IMR-90 (cell line): ENCODE measurements around the gene MRM2. TPM values are rescaled to one million over a fixed set of nuclear protein-coding genes. Genes with fewer than 3 reads are reported as not detected.

ENCODE experiments used
- ATAC-seq: fragments of 200-7000 bp; cut with Tn5 transposase; 2 replicates; pipeline ENCODE4 v1.9.1; 2020; ENCODE audit warnings: low read depth, mild to moderate bottlenecking, moderate library complexity
- BruUV-seq: library from RNA; stranded (reverse); fragments of 400-500 nt; replicated peaks from 2 replicates; lab custom pipeline; 2021; lab: Mats Ljungman, UMichigan
- CTCF ChIA-PET: fragments of 300-600 bp; formaldehyde crosslinking; extraction: SDS; loops from one replicate; lab custom pipeline; 2021; ENCODE audit warnings: antibody characterized with exemption; lab: Yijun Ruan, JAX
- POLR2A ChIA-PET: fragments of 300-600 bp; sonication (Branson Sonifier 250); formaldehyde crosslinking; loops from one replicate; lab custom pipeline; 2022; ENCODE audit warnings: antibody characterized with exemption; ENCODE audit not compliant: unreplicated experiment; lab: Charles Lee
- DNase-seq: peaks from one replicate; pipeline ENCODE4 v3.0.0; 2013
- H2AFZ ChIP-seq: replicated peaks from 2 replicates; pipeline ENCODE3; 2013; ENCODE audit warnings: low read length, mild to moderate bottlenecking; ENCODE audit not compliant: poor library complexity
- H2AK5ac ChIP-seq: 2 replicates; pipeline ENCODE4 v1.6.1; 2013; ENCODE audit warnings: low read depth, low read length, inconsistent platforms
- H2AK9ac ChIP-seq: replicated peaks from 2 replicates; pipeline ENCODE3; 2013; ENCODE audit warnings: mild to moderate bottlenecking, low read depth, low read length, moderate library complexity; ENCODE audit not compliant: poor library complexity
- H2BK120ac ChIP-seq: 2 replicates; pipeline ENCODE4 v1.6.1; 2013; ENCODE audit warnings: low read depth, low read length, inconsistent platforms
- H2BK15ac ChIP-seq: 3 replicates; pipeline ENCODE4 v1.6.1; 2013; ENCODE audit warnings: low read depth, low read length, inconsistent platforms
- H2BK20ac ChIP-seq: 2 replicates; pipeline ENCODE4 v1.6.1; 2013; ENCODE audit warnings: low read depth, mild to moderate bottlenecking, inconsistent platforms, low read length, moderate library complexity
- H2BK5ac ChIP-seq: 2 replicates; pipeline ENCODE4 v1.6.1; 2013; ENCODE audit warnings: mild to moderate bottlenecking, low read depth, low read length, inconsistent platforms; ENCODE audit not compliant: poor library complexity, severe bottlenecking
- H3K14ac ChIP-seq: replicated peaks from 2 replicates; pipeline ENCODE4 v1.6.1; 2013; ENCODE audit warnings: low read depth, low read length, inconsistent platforms
- H3K18ac ChIP-seq: 2 replicates; pipeline ENCODE4 v1.6.1; 2013; ENCODE audit warnings: low read depth, low read length, control low read depth
- H3K23ac ChIP-seq: 2 replicates; pipeline ENCODE4 v1.6.1; 2013; ENCODE audit warnings: low read depth, low read length, inconsistent platforms
- H3K27ac ChIP-seq: 2 replicates; pipeline ENCODE4 v1.5.1; 2013; ENCODE audit warnings: mild to moderate bottlenecking, control low read depth, low read length; ENCODE audit not compliant: insufficient read depth
- H3K27me3 ChIP-seq: 2 replicates; pipeline ENCODE4 v1.6.1; 2013; ENCODE audit warnings: low read length; ENCODE audit not compliant: control insufficient read depth, insufficient read depth
- H3K36me3 ChIP-seq: 2 replicates; pipeline ENCODE4 v1.6.1; 2013; ENCODE audit warnings: low read length, mixed read lengths; ENCODE audit not compliant: control insufficient read depth, insufficient read depth
- H3K4ac ChIP-seq: 2 replicates; pipeline ENCODE4 v1.6.1; 2013; ENCODE audit warnings: low read depth, low read length, inconsistent platforms
- H3K4me1 ChIP-seq: 2 replicates; pipeline ENCODE4 v1.6.1; 2013; ENCODE audit warnings: low read length, mixed read lengths; ENCODE audit not compliant: control insufficient read depth, insufficient read depth
- H3K4me2 ChIP-seq: 2 replicates; pipeline ENCODE4 v1.6.1; 2013; ENCODE audit warnings: low read depth, mild to moderate bottlenecking, control low read depth, low read length, moderate library complexity
- H3K4me3 ChIP-seq: 2 replicates; pipeline ENCODE4 v1.5.1; 2013; ENCODE audit warnings: low read depth, mild to moderate bottlenecking, control low read depth, low read length, moderate library complexity; ENCODE audit not compliant: insufficient read depth
- H3K56ac ChIP-seq: 2 replicates; pipeline ENCODE4 v1.6.1; 2013; ENCODE audit warnings: low read length, inconsistent platforms; ENCODE audit not compliant: insufficient read depth; ENCODE audit errors: extremely low read depth
- H3K79me1 ChIP-seq, 2 experiments: 2 replicates each; pipeline ENCODE4 v1.6.1; 2013; ENCODE audit warnings: low read length in 2 of 2, inconsistent platforms in 1 of 2, low read depth in 1 of 2
- H3K9ac ChIP-seq: 2 replicates; pipeline ENCODE4 v1.6.1; 2013; ENCODE audit warnings: low read depth, low read length, control low read depth
- H3K9me1 ChIP-seq: 2 replicates; pipeline ENCODE4 v1.6.1; 2013; ENCODE audit warnings: low read length, inconsistent platforms; ENCODE audit not compliant: insufficient read depth
- H3K9me3 ChIP-seq: 2 replicates; pipeline ENCODE4 v1.6.1; 2013; ENCODE audit warnings: low read length; ENCODE audit not compliant: control insufficient read depth, insufficient read depth
- H4K20me1 ChIP-seq: 2 replicates; pipeline ENCODE4 v1.6.1; 2013; ENCODE audit warnings: low read length, inconsistent platforms; ENCODE audit not compliant: insufficient read depth
- H4K5ac ChIP-seq: 2 replicates; pipeline ENCODE4 v1.6.1; 2013; ENCODE audit warnings: mild to moderate bottlenecking, low read depth, low read length, control low read depth
- H4K8ac ChIP-seq, 2 experiments: 2 replicates each; pipeline ENCODE4 v1.6.1; 2013; ENCODE audit warnings: low read depth in 2 of 2, low read length in 2 of 2, control low read depth in 1 of 2, inconsistent platforms in 1 of 2
- H4K91ac ChIP-seq: 2 replicates; pipeline ENCODE4 v1.6.1; 2013; ENCODE audit warnings: low read depth, low read length, inconsistent platforms; ENCODE audit not compliant: insufficient read depth
- BHLHE40 ChIP-seq: fragments of 150-350 bp; IDR thresholded peaks from 2 replicates; pipeline ENCODE4 v1.6.1; 2016; ENCODE audit warnings: mild to moderate bottlenecking, low read depth, low read length
- CEBPB ChIP-seq: IDR thresholded peaks from 2 replicates; pipeline ENCODE4 v1.6.1; 2012; ENCODE audit warnings: low read depth, low read length, improper control_type of control experiment
- CHD1 ChIP-seq: IDR thresholded peaks from 2 replicates; pipeline ENCODE4 v1.6.1; 2012; ENCODE audit warnings: low read depth, low read length, improper control_type of control experiment
- CTCF ChIP-seq: conservative IDR thresholded peaks from 2 replicates; pipeline ENCODE4 v1.5.1; 2012; ENCODE audit warnings: mild to moderate bottlenecking, low read depth, low read length, improper control_type of control experiment
- ELK1 ChIP-seq: fragments of 150-350 bp; IDR thresholded peaks from 2 replicates; pipeline ENCODE4 v1.6.1; 2016; ENCODE audit warnings: low read depth, mild to moderate bottlenecking, low read length, moderate library complexity, borderline replicate concordance
- FOS ChIP-seq: fragments of 150-350 bp; IDR thresholded peaks from 2 replicates; pipeline ENCODE4 v1.6.1; 2016; ENCODE audit warnings: low read depth, low read length
- MAZ ChIP-seq: IDR thresholded peaks from 2 replicates; pipeline ENCODE4 v1.6.1; 2012; ENCODE audit warnings: low read depth, mild to moderate bottlenecking, low read length, improper control_type of control experiment, moderate library complexity, borderline replicate concordance
- MXI1 ChIP-seq: IDR thresholded peaks from 2 replicates; pipeline ENCODE4 v1.6.1; 2012; ENCODE audit warnings: low read depth, mild to moderate bottlenecking, low read length, moderate library complexity, borderline replicate concordance
- NFE2L2 ChIP-seq: fragments of 150-350 bp; IDR thresholded peaks from 2 replicates; pipeline ENCODE4 v1.6.1; 2016; ENCODE audit warnings: low read depth, mild to moderate bottlenecking, low read length
- RAD21 ChIP-seq: IDR thresholded peaks from 2 replicates; pipeline ENCODE4 v1.6.1; 2012; ENCODE audit warnings: low read length, improper control_type of control experiment
- RCOR1 ChIP-seq: IDR thresholded peaks from 2 replicates; pipeline ENCODE4 v1.6.1; 2012; ENCODE audit warnings: mild to moderate bottlenecking, low read length, improper control_type of control experiment; ENCODE audit not compliant: insufficient replicate concordance
- RFX5 ChIP-seq: IDR thresholded peaks from 2 replicates; pipeline ENCODE4 v1.8.0; 2012; ENCODE audit warnings: low read depth, mild to moderate bottlenecking, low read length, moderate library complexity
- WGBS, 2 experiments: methylation state at CpG; one replicate each; pipeline versions ENCODE4 v1.1.5 to v1.1.7; 2013; ENCODE audit warnings: missing lambda C conversion rate in 2 of 2; ENCODE audit not compliant: insufficient read length in 1 of 2; ENCODE audit errors: extremely low coverage in 2 of 2; 5-methylcytosine and 5-hydroxymethylcytosine counted together
- dilution Hi-C: fragments of 300-500 bp; cut with HindIII; formaldehyde crosslinking; loops from one replicate; pipeline ENCODE4 v1.14.3; 2018; ENCODE audit warnings: low sequenced_read_pairs; ENCODE audit not compliant: unreplicated experiment
- in situ Hi-C: fragments of 300-500 bp; cut with MboI; formaldehyde crosslinking; loops from 3 replicates; pipeline ENCODE4 v1.14.3; 2019; ENCODE audit warnings: low sequenced_read_pairs, inconsistent platforms, mixed read lengths
- intact Hi-C: fragments of 100-400 bp; cut with micrococcal nuclease; formaldehyde crosslinking; loops from 2 replicates; pipeline ENCODE4 v1.10.0; 2022
- polyA plus RNA-seq, 3 experiments: library from polyadenylated mRNA; depleted of rRNA; stranded (reverse); fragments of >200 nt; gene quantifications; 2 replicates each; pipeline ENCODE4 v1.2.3, GENCODE V29; 2012; ENCODE audit warnings: low replicate concordance in 1 of 3
- total RNA-seq: library from RNA; depleted of rRNA; stranded (reverse); fragments of >200 nt; gene quantifications from 2 replicates; pipeline ENCODE4 v1.2.3, GENCODE V29; 2012

The MRM2 gene
- total and polyA plus RNA-seq, 2 of the 4 experiments (the other 2 are of a cell fraction), result 19.1 to 23.8 TPM

- Histone ChIP-seq H2BK120ac (no peak overlapping the region), H2AFZ (no peak overlapping the region), H4K20me1 (peaks cover 4% of the 10 kb centered on the region), H3K4me3 (no peak overlapping the region), H3K4me1 (peaks cover 8% of the 10 kb centered on the region), H3K27ac (no peak overlapping the region), H3K79me1 (peaks cover 0 to 28% of the 10 kb centered on the region in 2 experiments), H2BK15ac (no peak overlapping the region), H4K5ac (no peak overlapping the region), H3K27me3 (no peaks in the 10 kb centered on the region), H2BK5ac (no peak overlapping the region), H3K4ac (no peak overlapping the region), H3K4me2 (no peak overlapping the region), H4K8ac (no peak overlapping the region), H3K9me3 (no peaks in the 10 kb centered on the region), H3K9ac (no peak overlapping the region), H3K56ac (no peak overlapping the region), H2AK9ac (no peak overlapping the region), H4K91ac (no peak overlapping the region), H3K18ac (no peak overlapping the region), H2AK5ac (no peak overlapping the region), H3K36me3 (peaks cover 21% of the 10 kb centered on the region), H3K14ac (no peak overlapping the region), H2BK20ac (no peak overlapping the region), H3K9me1 (peaks cover 6% of the 10 kb centered on the region; the same call in 1 of the 2 replicates), H3K23ac (no peak overlapping the region)
- POLR2A ChIA-PET, result no interaction called here
- dilution Hi-C loops (no loop called here), intact Hi-C loops (no loop called here), in situ Hi-C loops (no loop called here)
- BruUV-seq, result no TSS peak
- CTCF ChIA-PET, result no interaction called here
- TF ChIP-seq FOS (no peak), BHLHE40 (no peak), ELK1 (no peak), CTCF (no peak), MXI1 (no peak), NFE2L2 (no peak), MAZ (no peak), CEBPB (no peak), RFX5 (no peak), RAD21 (no peak), CHD1 (no peak), RCOR1 (no peak)
- DNase-seq (no peak), ATAC-seq (no peak)
- 100% methylated on average over 7 of the region's 16 CpGs; no CpG with 5 or more reads in 1 of the 2 experiments for WGBS, 2 experiments
Observed at GRCh38 chr7:2199528-2199927, 42.5 kb downstream of the MRM2 start.
